PC-3 (cell line): ENCODE data around the gene KIDINS220.

Source experiments
- EZH2 ChIP-seq: fragments of 300-600 bp; sonication (generic); IDR thresholded peaks from one replicate; pipeline ENCODE4 v1.6.1; 2017; ENCODE audit warnings: antibody characterized with exemption, mild to moderate bottlenecking, low read length; ENCODE audit not compliant: unreplicated experiment
- TF ChIP-seq, protein P1 (sequence below): fragments of 300-600 bp; sonication (generic); conservative IDR thresholded peaks from 2 replicates; pipeline ENCODE4 v1.5.1; 2017; ENCODE audit warnings: antibody characterized with exemption, low read depth, mild to moderate bottlenecking, low read length

DNA sequence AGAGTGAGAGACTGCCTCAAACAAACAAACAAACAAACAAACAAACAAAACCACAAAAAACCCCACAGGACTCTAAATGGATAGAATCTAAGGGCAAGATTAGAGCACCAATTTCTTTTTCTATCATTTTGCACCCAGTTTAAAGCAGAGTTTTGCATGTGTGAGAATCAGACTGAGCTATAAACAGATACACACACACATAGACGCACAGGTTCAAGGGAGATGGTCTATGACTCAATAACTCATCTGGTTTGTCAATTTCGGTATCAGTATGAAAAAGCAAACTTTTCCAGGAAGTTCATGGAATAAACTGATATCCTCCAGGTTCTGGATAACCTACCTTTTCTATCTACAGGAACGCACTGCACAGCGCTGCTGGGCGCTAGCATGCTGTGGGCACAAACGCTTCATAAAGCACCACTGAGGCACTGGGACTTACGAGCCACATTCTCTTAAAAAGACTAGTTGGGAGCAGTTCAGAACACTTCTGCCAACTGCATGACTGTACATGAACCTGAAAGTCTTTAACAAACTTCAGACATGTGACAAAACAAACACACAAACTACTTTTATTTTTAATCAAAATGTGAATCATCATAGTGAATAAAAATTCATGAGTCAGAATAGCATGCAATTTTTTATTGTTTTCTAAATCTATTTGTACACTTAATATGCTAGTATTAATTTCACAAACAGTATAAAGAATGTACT, 109.0 kb downstream of the KIDINS220 start:
- TF ChIP-seq, protein P1, sequence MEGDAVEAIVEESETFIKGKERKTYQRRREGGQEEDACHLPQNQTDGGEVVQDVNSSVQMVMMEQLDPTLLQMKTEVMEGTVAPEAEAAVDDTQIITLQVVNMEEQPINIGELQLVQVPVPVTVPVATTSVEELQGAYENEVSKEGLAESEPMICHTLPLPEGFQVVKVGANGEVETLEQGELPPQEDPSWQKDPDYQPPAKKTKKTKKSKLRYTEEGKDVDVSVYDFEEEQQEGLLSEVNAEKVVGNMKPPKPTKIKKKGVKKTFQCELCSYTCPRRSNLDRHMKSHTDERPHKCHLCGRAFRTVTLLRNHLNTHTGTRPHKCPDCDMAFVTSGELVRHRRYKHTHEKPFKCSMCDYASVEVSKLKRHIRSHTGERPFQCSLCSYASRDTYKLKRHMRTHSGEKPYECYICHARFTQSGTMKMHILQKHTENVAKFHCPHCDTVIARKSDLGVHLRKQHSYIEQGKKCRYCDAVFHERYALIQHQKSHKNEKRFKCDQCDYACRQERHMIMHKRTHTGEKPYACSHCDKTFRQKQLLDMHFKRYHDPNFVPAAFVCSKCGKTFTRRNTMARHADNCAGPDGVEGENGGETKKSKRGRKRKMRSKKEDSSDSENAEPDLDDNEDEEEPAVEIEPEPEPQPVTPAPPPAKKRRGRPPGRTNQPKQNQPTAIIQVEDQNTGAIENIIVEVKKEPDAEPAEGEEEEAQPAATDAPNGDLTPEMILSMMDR = no peak
- TF ChIP-seq EZH2 = no peak
